Fibroblast of upper back skin (primary cell): Measurements from ENCODE around the gene IL21R.
"Not testable (repeated sequence)": the region's sequence is repeated elsewhere in the genome, so short reads cannot be mapped to it uniquely, and the experiment has no call there.

Source experiments
- DNase-seq: peaks from one replicate; pipeline ENCODE4 v3.0.0-alpha.2; 2013

Gene IL21R

GRCh38 chr16:27447301-27447700, 45.3 kb downstream of the IL21R start:
- DNase-seq: no peak

DNA sequence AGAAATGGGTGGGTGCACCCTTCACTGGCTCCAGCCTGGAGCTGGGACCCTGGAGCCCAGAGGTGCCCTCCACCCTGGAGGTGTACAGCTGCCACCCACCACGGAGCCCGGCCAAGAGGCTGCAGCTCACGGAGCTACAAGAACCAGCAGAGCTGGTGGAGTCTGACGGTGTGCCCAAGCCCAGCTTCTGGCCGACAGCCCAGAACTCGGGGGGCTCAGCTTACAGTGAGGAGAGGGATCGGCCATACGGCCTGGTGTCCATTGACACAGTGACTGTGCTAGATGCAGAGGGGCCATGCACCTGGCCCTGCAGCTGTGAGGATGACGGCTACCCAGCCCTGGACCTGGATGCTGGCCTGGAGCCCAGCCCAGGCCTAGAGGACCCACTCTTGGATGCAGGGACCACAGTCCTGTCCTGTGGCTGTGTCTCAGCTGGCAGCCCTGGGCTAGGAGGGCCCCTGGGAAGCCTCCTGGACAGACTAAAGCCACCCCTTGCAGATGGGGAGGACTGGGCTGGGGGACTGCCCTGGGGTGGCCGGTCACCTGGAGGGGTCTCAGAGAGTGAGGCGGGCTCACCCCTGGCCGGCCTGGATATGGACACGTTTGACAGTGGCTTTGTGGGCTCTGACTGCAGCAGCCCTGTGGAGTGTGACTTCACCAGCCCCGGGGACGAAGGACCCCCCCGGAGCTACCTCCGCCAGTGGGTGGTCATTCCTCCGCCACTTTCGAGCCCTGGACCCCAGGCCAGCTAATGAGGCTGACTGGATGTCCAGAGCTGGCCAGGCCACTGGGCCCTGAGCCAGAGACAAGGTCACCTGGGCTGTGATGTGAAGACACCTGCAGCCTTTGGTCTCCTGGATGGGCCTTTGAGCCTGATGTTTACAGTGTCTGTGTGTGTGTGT, 46.8 kb downstream of the IL21R start:
- DNase-seq: no peak

- no peak for DNase-seq
Observed at GRCh38 chr16:27449434-27450195, 47.6 kb downstream of the IL21R start.

DNA sequence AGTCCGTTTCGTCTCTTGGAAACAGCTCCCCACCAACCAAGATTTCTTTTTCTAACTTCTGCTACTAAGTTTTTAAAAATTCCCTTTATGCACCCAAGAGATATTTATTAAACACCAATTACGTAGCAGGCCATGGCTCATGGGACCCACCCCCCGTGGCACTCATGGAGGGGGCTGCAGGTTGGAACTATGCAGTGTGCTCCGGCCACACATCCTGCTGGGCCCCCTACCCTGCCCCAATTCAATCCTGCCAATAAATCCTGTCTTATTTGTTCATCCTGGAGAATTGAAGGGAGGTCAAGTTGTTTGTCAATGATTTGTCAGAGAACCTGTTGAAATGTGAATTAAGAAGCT, 48.2 kb downstream of the IL21R start:
- DNase-seq: no peak

DNA sequence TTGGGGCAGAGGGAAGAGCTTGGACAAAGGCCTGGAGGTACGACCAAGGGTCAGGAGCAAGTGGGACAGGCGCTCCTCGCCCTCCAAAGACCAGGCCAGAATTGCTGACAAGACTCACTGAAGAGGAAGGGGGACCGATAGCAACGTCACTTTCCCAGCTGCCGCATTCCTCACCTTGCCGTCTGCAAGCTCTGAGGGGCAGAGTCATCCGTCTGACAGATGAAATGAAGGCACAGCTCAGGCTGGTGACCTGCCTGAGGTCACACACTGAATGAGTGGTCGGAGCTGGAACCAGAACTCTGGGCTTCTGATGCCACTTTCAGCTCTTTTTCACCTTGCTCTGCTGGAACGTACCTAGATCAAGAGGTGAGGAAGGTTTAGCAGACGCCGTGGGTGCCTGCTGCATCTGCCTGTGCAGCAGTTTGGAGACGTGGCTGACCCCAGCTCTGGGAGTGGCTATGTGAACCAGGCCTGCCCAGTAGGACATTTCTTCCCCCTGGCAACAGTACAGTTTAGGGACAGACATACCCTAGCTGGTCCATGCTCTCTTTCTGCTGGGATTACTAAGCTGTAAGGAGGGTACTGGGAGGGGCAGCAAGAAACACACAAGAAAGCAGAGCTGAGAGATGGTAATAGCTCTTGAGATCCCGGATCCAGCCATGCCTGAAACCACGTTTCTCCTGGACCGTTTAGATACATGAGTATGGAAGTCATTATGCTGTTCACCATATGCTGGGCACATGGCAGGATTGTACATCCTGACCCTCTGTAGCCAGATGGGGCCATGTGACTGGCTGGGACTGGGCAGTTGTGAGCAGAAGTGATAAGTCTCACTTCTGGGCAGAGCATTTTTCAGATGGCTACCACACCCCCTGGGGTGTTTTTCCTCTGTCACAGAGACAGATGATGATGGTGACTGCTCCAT, 50.9 kb downstream of the IL21R start:
- DNase-seq: no peak

DNA sequence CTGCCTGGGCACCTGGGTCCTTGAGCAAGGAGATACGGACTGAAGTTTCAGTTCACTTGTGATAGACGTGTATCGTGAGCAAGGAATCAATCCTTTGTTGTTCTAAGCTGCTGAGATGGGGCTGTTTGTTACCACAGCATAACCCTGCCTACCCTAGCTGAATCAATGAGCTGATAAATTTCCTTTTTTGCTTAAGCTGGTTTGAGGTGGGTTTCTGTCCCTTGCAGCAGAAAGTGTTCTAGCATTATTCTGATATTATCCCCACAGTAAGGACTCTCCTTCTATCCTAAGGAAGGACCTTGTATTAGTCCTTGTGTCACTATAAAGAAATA, 51.5 kb downstream of the IL21R start:
- no peak for DNase-seq

GRCh38 chr16:27455700-27456099, 53.7 kb downstream of the IL21R start:
- DNase-seq: no peak

DNA sequence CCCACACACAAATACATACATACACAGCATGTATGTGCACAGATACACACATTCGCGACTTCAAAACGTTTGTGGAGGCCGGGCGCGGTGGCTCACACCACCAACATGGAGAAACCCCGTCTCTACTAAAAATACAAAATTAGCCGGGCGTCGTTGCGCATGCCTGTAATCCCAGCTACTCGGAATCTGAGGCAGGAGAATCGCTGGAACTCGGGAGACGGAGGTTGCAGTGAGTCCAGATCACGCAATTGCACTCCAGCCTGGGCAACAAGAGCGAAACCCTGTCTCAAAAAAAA, 55.6 kb downstream of the IL21R start:
- DNase-seq: not testable (repeated sequence)

- no peak for DNase-seq
Observed at GRCh38 chr16:27458258-27458657, 56.3 kb downstream of the IL21R start.

- no peak for DNase-seq
Observed at GRCh38 chr16:27458987-27459688, 57.2 kb downstream of the IL21R start.

DNA sequence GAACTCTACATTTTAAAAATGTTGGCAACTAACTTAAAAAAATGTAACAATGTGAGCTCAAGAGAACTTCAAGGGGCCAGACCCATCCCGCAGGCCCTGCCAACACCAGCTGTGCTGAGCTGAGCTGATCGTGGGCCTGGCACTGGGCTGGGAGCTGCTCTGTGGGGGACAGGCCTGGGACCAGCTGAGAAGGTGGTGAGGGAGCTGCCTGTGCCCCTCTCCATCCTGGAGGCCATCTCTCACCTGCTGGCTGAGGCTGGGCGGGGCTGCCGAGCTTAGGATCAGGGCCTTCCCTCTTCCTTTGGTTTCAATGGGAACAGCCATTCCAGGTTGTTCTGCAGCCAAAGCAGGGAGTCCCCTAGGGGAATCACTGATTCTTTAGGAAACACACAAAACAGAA, 58.2 kb downstream of the IL21R start:
- no peak for DNase-seq

- no peak for DNase-seq
Observed at GRCh38 chr16:27460663-27461482, 58.9 kb downstream of the IL21R start.

DNA sequence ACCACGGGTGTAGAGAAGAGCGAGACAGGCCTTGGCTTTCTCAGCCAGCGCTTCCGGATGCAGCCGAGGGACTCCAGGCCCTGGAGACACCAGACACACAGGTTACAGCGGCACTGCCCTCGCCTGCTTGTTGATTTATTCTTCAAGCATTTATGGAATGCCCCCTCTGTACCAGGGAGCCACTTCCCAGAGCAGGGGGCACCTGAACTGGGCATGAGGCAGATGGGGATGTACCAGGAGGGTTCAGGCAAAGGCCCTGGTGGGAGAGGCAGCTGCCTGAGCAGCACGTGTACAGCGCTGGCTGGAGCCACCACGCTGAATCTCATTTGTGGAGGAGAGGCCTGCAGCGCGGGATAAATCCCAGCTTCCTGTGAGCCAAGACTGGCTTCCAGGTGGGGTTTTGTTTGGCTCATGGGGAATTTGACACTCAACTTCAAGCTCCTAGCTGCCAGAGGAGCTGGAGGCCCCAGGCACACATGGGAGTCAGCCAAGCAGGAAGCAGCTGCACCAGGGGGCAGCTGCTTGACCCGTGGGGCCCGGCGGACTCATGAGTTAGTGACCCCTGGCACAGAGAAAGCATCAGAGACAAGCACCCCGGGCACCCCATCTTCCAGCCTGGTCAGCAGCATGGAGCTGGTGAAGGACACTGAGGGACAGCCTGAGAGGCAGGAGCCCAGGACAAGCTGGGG, 59.7 kb downstream of the IL21R start:
- peak; percentile 16 for DNase-seq

DNA sequence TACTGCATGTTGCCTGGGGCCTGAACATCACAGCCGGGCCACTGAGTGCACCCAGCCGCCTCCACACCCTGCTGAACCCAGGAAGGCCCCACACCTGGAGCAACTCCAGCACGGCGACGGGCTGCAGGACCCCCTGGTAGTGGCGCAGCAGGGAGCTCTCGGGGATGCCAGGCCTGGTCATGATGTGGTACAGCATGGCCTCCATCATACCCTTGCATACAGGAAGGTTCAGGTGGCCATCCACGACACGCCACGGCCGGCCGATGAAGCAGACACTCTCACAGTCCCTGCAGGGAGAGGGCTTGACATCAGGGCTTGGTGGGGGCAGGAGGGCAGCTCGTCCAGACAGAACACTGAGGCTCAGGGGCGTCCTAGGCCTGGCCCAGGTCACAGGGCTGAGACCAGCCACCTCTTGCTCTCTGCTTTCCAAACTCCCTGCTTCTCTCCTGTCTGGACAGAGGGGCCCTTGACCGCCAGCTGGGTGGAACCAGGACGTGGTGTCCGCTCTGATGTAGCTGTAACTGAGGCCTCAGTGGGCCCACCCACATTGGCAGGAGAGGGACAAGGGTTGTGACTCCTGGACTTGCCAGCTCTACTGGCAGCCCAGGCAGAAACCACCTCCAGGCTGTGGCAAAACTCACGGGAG, 60.3 kb downstream of the IL21R start:
- DNase-seq: no peak

- no peak for DNase-seq
Observed at GRCh38 chr16:27462846-27463682, 61.1 kb downstream of the IL21R start.

GRCh38 chr16:27463741-27464591, 62.0 kb downstream of the IL21R start:
- no peak for DNase-seq

- no peak for DNase-seq
Observed at GRCh38 chr16:27464626-27465482, 62.9 kb downstream of the IL21R start.

GRCh38 chr16:27465483-27465879, 63.5 kb downstream of the IL21R start:
- DNase-seq: no peak
